Measurements from ENCODE around the gene PCCA. TPM values are rescaled to one million over a fixed set of nuclear protein-coding genes. Genes with fewer than 3 reads are reported as not detected.

Gene PCCA
- total and polyA plus RNA-seq, 9 donors = 23.5 to 62.4 (median 45.8) TPM

DNA sequence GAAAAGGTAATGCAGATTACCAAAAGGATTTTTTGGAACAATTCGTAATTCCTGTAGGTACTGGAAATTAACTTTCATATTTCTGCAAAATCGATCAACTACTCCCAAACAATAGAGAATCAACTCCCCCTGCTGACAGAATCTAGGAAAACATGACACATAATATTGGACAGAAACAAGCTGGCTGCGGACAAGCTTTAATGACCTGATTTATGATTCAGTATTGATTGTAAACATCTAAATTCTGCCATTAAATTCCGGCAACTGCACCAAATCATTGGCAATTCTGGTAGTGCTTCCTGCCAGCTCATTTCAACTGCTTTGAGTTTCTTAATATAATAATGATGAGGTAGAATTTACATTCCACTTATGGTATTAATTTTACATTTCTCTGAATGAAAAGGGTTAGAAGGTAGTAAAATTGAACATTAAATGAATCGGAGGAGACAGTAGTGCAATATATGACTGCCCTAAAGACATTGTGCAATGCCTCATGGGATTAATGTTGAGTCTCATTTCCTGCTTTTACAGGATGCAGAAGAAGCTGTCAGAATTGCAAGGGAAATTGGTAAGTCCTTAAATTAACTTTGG lies 146.5 kb downstream of the PCCA start:
- no peak for TF ChIP-seq EP300 (IDR thresholded peaks at IDR 0.05)
- TF ChIP-seq, protein P1, sequence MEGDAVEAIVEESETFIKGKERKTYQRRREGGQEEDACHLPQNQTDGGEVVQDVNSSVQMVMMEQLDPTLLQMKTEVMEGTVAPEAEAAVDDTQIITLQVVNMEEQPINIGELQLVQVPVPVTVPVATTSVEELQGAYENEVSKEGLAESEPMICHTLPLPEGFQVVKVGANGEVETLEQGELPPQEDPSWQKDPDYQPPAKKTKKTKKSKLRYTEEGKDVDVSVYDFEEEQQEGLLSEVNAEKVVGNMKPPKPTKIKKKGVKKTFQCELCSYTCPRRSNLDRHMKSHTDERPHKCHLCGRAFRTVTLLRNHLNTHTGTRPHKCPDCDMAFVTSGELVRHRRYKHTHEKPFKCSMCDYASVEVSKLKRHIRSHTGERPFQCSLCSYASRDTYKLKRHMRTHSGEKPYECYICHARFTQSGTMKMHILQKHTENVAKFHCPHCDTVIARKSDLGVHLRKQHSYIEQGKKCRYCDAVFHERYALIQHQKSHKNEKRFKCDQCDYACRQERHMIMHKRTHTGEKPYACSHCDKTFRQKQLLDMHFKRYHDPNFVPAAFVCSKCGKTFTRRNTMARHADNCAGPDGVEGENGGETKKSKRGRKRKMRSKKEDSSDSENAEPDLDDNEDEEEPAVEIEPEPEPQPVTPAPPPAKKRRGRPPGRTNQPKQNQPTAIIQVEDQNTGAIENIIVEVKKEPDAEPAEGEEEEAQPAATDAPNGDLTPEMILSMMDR (IDR thresholded peaks at IDR 0.05) = peak; percentile 16 to 42 (median 23)
- Histone ChIP-seq H3K36me3 (no peaks in the 10 kb centered on the region), H3K9me3 (no peaks in the 10 kb centered on the region), H3K27ac (no peak overlapping the region), H3K4me3 (no peak overlapping the region), H3K27me3 (no peaks in the 10 kb centered on the region), H3K4me1 (ENCODE audit: insufficient read depth) (no peaks in the 10 kb centered on the region)
- no peak for DNase-seq
- 19 to 26% (median 21%) methylated on average over 5 of the region's 5 CpGs for WGBS, 3 donors
- intact Hi-C loops (cut with DNase I) = loop anchor here in 3 of 4 donors (10.0 kb wide), 2 partner anchors 321 to 581 kb away; no protein-coding TSS in a partner anchor

DNA sequence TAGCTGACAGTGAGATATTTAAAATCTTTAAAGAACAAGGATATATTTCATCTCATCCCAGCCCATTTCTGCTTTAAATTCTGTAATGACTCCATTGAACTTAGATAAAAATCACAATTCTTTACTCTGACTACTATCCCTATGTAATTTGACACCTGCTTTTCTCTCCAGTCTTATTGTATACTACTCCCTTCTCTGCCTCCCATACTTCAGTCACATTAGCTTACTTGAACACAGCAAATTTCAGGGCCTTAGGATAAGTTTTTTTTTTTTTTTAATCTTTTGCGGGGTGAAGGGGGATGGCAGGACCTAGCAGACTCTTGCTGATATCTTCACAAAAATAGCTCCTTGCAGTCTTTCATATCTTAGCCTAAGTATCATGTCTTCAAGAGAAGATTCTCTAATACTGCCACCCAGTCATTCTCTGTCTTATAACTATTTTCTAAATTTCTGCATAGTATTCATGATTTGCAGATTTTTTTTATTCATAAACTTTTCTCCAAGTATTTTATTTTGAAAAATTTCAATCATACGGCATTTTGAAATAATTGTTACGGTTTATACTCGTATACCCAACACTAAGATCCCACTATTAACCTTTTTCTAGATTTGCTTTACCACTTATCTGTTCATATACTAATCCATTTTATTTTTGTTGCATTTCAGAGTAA lies 151.4 kb downstream of the PCCA start:
- Histone ChIP-seq H3K9me3 (no peaks in the 10 kb centered on the region), H3K4me1 (ENCODE audit: insufficient read depth) (no peaks in the 10 kb centered on the region), H3K4me3 (no peak overlapping the region), H3K27ac (no peak overlapping the region), H3K27me3 (no peaks in the 10 kb centered on the region), H3K36me3 (no peaks in the 10 kb centered on the region)
- intact Hi-C loops (cut with DNase I) = no loop called here
- no peak for DNase-seq
- WGBS, 3 donors = 95 to 98% (median 97%) methylated on average over 4 of the region's 4 CpGs
- TF ChIP-seq, protein P1 (IDR thresholded peaks at IDR 0.05) = no peak
- no peak for TF ChIP-seq POLR2A (IDR thresholded peaks at IDR 0.05)
- no peak for TF ChIP-seq EP300 (IDR thresholded peaks at IDR 0.05)

DNA sequence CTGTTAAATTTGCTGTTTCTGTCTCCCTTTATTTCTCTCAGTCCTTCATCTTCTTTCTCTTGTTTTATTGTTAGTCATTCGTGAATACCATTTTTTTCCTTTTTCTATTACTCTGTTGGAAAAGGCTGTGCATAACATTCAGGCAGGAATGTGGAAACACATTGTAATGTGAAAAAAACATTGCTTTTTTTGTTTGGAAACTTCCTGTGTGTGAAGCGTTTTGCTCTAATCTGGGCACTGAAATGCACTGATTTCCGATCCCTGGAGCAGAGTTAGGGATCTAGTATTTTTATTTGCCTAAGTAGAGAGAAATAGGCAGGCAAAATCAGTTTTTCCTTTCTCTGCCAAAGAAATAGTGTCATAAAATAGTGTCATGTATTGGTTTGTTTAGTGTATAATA lies 155.5 kb downstream of the PCCA start:
- Histone ChIP-seq H3K4me1 (ENCODE audit: insufficient read depth) (no peaks in the 10 kb centered on the region), H3K9me3 (no peaks in the 10 kb centered on the region), H3K27ac (no peak overlapping the region), H3K27me3 (no peaks in the 10 kb centered on the region), H3K4me3 (no peak overlapping the region), H3K36me3 (no peaks in the 10 kb centered on the region)
- TF ChIP-seq, protein P1 (IDR thresholded peaks at IDR 0.05) = no peak
- TF ChIP-seq EP300 (IDR thresholded peaks at IDR 0.05) = no peak
- no peak for TF ChIP-seq POLR2A (IDR thresholded peaks at IDR 0.05)
- WGBS, 3 donors = 3 to 24% (median 4%) methylated on average over 3 of the region's 3 CpGs
- no peak for DNase-seq
- intact Hi-C loops (cut with DNase I) = no loop called here

DNA sequence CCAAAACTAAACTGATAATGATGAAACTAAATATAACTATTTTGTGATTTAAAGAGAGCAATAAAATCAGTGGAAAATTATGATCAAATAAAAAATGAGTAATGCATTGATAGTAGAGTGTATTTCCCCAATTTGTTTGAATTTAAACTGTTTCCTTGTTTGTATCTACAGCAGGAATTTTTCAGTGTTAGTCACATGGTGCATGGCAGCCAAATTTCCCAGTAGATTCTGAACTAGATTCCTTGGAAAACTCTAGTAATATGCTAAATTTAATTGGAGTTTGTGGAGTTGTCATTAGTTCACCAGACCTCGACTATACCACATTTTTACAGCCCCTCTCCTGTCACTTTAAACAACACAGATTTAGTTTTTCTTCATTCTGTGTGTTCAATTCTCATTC lies 156.2 kb downstream of the PCCA start:
- H3K27ac ChIP-seq = no peak overlapping the region
- 54 to 66% (median 54%) methylated on average over 1 of the region's 1 CpG for WGBS, 3 donors
- H3K9me3 ChIP-seq = no peaks in the 10 kb centered on the region
- intact Hi-C loops (cut with DNase I) = no loop called here
- no peak for DNase-seq
- H3K4me3 ChIP-seq = no peak overlapping the region
- no peaks in the 10 kb centered on the region for H3K36me3 ChIP-seq
- H3K27me3 ChIP-seq = no peaks in the 10 kb centered on the region
- no peaks in the 10 kb centered on the region for H3K4me1 ChIP-seq (ENCODE audit: insufficient read depth)
- TF ChIP-seq POLR2A (IDR thresholded peaks at IDR 0.05) (no peak), EP300 (IDR thresholded peaks at IDR 0.05) (no peak)
- TF ChIP-seq, protein P1 (IDR thresholded peaks at IDR 0.05) = no peak
